HG03439 (cell line): ENCODE data around the gene TMEM39A.

Source experiments
- ATAC-seq: cut with Tn5 transposase; IDR thresholded peaks from one replicate; pipeline ENCODE4 v1.9.1; 2021; ENCODE audit warnings: mild to moderate bottlenecking, moderate library complexity; ENCODE audit not compliant: unreplicated experiment

TMEM39A gene

GRCh38 chr3:119457246-119457645 is 6.2 kb downstream of the TMEM39A start:
- ATAC-seq = no peak

DNA sequence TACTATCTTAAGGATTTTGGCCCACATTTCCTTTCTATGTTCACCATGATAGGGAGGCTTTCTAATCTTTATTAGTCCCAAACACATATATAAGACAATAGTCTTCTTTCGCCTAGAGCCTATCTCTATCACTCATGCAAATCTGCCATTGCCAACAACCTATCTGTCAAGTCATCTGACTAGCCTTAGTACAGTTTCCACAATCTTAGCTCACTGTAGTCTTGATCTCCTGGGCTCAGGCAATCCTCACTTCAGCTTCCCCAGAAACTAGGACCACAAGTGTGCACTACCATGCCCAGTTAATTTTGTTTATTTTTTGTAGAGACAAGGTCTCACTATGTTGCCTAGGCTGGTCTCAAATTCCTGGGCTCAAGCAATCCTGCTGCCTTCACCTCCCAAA is 6.9 kb downstream of the TMEM39A start:
- ATAC-seq = no peak

DNA sequence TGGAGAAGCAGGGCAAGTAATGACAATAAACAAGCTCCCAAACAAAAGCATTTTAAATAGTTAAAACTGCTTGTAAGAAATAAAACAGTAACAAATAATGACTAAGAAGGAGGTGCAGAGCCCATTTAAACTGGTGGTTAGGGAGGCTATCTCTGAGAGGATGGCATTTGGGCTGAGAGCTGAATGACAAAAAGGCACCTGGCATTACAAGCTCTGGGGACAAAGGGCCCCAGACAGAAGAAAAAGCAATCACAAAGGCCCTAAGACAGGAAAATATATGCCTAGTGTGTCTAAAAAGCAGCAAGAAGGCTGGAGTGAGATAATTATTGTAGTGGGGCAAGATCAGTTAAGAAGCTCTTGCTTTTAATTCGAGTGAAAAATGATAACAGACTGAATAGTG is 9.6 kb downstream of the TMEM39A start:
- ATAC-seq = no peak

DNA sequence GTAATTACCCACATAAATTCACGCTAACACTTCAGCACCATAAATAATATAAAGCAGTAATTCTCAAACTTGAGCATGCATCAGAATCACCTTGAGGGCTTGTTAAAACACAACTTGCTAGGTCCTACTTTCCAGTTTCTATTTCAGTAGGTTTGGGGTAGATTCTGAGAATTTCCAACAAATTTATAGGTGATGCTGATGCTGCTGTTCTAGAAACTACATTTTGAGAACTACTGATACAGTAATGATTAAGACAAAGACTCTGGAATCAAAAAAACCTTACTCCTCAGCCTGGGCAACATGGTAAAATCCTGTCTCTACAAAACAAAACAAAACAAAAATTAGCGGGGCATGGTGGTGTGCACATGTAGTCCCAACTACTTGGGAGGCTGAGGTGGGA is 18.8 kb downstream of the TMEM39A start:
- ATAC-seq = no peak

GRCh38 chr3:119443179-119443578 is 20.2 kb downstream of the TMEM39A start:
- no peak for ATAC-seq

DNA sequence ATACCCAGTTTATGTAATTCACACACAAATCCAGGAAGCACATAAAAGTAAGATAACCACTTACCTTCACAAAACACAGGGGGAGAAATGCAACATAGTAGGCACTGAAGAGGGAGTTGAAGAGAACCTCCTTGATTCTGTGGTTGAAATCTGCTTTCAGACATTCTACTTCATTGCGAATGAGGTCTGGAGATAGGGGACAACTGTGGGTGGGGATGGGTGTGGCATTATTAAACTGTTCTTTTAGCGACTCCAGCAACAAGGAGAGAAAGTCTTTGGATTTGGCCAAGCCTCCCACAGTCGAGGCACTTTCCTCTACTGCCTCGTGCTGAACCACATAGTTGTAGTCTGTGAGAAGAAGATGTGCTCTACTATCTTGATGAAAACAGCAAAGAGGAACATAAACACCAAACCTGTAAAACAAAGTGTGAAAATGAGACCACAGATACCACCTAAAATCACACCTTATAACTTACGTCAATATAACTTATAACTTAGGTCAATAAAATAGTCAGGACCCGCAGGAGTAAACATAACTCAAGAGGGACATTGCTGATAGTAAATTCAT is 25.6 kb downstream of the TMEM39A start:
- ATAC-seq = no peak

DNA sequence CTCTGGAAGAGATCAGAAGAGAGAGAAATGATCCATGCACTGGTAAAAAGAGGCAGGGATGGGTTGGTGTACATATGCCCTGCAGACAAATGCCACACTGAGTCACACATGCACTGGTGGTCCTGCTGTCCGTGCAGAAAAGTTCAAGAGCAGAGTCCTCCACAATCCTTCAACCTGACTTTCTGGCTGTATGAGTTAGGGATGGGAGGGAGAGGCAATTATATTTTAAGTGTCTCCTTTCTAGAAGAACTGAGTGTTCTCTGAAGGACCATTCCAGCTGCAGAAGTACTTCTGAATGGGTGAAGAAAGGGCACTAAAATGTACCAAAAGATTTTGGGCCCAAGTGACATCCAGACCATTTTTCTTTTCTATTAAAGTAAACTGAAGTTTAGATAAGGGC is 26.4 kb downstream of the TMEM39A start:
- no peak for ATAC-seq

DNA sequence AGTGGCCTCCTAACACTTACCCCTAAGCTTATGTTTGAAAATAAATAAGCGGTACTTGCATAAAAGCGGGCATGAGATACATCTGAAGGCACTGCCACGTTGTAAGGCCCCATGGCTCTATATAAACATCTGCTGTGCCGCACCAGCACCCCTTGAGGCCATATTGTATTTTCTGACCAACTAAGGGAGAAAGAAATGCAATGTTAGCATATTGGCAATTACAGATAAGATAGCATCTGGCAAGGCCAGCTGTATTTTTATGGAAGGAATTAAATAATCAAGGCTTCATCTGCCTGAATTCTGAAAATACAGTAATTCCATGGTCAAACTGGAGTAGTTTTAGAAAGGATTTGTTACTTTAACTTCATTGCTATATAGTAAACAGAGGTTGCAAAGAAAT is 28.7 kb downstream of the TMEM39A start:
- no peak for ATAC-seq

GRCh38 chr3:119433613-119434325 is 29.6 kb downstream of the TMEM39A start:
- no peak for ATAC-seq

DNA sequence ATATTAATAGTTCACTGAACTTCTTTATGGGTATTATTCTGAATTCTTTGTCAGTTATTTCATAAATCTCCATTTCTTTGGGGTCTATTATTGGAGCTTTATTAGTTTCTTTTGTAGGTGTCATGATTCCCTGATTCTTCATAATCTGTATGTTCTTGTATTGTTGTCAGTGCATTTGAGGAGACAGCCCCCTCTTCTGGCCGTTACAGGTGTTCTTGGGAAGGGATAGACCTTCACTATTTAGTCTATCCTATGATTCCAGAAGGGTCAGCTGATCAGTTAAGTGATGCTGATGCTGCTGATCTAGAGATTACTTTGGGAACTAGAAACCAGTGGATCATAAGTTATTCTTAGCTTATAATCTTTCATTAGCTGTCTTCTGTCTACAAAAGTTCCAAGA is 34.9 kb downstream of the TMEM39A start:
- no peak for ATAC-seq

- ATAC-seq = no peak
These were observed 35.7 kb downstream of the TMEM39A start for GRCh38 chr3:119427669-119428068.

GRCh38 chr3:119420196-119420595 is 43.2 kb downstream of the TMEM39A start:
- ATAC-seq = no peak

- ATAC-seq = no peak
These were observed 44.8 kb downstream of the TMEM39A start for GRCh38 chr3:119418641-119419040.

GRCh38 chr3:119417771-119418512 is 45.5 kb downstream of the TMEM39A start:
- no peak for ATAC-seq

- no peak for ATAC-seq
These were observed 46.5 kb downstream of the TMEM39A start for GRCh38 chr3:119416873-119417272.

GRCh38 chr3:119413603-119414280 is 49.7 kb downstream of the TMEM39A start:
- no peak for ATAC-seq

GRCh38 chr3:119409844-119410243 is 53.6 kb downstream of the TMEM39A start:
- ATAC-seq = no peak

- ATAC-seq = no peak
These were observed 55.0 kb downstream of the TMEM39A start for GRCh38 chr3:119408243-119408950.

- ATAC-seq = no peak
These were observed 58.1 kb downstream of the TMEM39A start for GRCh38 chr3:119405315-119405714.

DNA sequence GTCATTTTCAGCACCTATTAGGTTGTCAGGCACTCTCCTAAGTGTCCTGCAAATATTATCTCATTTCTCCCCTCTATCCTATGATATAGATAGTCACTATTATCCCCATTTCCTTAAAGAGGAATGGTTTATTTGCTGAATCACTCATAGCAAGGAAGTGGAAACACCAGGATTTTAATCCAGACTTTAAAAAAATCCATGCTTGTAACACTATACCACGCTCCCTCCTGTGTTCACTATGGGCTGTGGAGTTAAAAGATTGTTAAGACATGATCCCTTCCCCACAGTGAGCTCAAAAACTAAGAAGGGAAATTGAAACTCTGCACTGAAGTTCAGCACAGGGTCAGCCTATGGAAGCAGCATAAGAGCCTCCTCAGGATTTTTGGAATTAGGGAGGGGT is 60.2 kb downstream of the TMEM39A start:
- no peak for ATAC-seq

DNA sequence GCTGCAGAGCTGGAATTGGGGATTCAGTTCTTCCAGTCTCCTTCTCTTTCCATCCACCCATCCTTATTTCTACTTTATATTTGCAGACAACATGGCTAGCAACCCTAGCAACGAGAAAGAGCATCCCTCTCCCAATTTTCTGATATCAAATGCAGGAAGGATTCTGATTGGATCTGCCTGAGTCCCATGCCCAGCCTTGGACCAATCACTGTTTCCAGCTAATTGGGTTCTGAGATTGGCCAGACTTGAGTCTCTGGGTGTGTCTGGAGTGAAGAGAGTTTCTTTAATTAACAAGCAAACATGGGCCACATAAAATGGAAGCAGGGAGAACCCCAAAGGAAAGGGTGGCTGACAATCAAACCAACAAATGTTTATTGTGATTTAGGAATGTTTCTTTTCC is 60.6 kb downstream of the TMEM39A start:
- ATAC-seq = no peak
